Measurements from ENCODE around the gene ITGB4.
"Not testable (repeated sequence)": the region's sequence is repeated elsewhere in the genome, so short reads cannot be mapped to it uniquely, and the experiment has no call there.

Gene ITGB4

GRCh38 chr17:75752802-75753513 lies 31.7 kb downstream of the ITGB4 start:
- DNase-seq (ENCODE audit: low read depth in 1 of 2, low spot score in 1 of 2): no peak

DNA sequence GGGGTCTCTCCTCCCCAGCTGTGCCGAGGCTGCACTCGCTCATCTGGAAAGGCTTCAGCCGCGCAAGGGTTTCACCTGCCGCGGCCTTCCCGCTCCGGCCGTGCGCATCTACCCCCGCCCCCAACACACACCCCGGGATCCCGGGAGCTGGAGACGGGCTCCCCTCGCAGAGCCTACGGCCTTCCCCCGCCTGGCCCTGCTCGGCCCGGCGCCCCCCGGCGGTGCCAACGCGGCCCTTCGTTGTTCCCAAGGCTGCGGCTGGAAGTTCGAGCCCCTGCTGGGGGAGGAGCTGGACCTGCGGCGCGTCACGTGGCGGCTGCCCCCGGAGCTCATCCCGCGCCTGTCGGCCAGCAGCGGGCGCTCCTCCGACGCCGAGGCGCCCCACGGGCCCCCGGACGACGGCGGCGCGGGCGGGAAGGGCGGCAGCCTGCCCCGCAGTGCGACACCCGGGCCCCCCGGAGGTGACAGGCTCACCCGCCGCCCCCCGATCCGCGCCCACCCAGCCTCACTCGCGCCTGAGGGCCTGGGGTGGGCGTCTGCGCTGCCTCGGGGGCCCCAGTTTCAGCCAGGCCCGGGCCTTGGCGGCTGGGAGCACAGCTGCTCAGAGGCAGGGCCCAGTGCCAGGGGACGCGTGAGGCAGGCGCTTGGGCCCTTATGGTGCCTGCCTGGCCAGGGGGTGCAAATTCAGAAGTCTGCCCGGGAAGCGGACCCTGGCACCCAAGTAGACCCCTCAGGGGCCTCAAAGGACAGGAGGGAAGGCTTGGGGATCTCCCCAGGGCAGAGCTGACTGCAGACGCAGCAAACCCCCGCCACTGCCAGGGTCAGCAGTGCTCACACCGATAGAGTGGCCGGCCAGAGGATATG lies 32.5 kb downstream of the ITGB4 start:
- DNase-seq (ENCODE audit: low read depth in 1 of 2, low spot score in 1 of 2): peak; percentile 51 to 64

DNA sequence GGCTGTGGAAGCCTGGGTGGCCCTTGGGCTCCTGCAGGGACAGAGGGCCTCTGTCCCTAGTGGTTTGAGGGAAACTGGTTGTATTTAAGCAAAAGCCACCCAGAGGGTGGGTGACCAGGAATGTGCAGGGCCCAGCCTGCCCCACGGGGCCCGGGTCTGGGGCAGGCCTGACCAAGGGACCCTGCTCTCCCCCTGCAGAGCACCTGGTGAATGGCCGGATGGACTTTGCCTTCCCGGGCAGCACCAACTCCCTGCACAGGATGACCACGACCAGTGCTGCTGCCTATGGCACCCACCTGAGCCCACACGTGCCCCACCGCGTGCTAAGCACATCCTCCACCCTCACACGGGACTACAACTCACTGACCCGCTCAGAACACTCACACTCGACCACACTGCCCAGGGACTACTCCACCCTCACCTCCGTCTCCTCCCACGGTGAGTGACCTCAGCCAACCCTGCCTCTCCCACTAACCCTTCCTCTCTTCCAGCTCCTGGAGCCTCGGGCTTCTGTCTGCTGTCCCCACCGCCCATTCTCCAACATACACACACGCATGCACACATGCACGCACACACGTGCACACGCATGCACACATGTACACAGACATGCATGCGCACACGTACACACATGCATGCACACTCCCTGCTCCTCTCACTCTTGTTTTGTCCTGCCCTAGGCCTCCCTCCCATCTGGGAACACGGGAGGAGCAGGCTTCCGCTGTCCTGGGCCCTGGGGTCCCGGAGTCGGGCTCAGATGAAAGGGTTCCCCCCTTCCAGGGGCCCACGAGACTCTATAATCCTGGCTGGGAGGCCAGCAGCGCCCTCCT lies 33.3 kb downstream of the ITGB4 start:
- no peak for DNase-seq (ENCODE audit: low read depth in 1 of 2, low spot score in 1 of 2)

DNA sequence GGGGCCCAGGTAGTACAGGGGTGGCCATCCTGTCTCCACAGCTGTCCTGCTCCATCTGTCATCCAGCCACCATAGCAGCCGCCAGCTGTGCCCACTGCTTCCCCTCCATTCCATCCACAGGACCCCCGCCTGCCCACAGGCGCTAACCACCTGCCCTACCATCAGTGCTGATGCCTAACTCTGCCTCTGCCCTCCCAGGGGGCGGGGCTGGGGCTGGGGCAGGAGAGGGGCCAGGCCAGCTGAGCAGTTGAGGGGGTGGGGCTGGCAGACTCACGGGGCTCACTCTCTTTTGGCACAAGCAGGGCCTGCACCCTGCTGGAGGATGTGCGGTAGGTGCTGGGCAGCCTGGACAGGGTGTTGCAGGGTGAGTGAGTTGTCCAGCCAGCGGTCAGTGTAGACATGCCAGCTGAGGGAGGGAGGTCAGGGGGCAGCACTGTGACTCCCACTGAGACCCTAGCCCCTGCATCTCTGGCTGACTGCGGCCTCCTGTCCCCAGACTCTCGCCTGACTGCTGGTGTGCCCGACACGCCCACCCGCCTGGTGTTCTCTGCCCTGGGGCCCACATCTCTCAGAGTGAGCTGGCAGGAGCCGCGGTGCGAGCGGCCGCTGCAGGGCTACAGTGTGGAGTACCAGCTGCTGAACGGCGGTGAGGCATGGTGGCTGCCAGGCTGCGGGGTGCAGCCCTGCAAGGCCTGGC lies 34.1 kb downstream of the ITGB4 start:
- no peak for DNase-seq (ENCODE audit: low read depth in 1 of 2, low spot score in 1 of 2)

- DNase-seq (ENCODE audit: low read depth in 1 of 2, low spot score in 1 of 2): no peak
These were observed 34.7 kb downstream of the ITGB4 start for GRCh38 chr17:75755990-75756389.

- DNase-seq (ENCODE audit: low read depth in 1 of 2, low spot score in 1 of 2): no peak
These were observed 35.3 kb downstream of the ITGB4 start for GRCh38 chr17:75756451-75757085.

DNA sequence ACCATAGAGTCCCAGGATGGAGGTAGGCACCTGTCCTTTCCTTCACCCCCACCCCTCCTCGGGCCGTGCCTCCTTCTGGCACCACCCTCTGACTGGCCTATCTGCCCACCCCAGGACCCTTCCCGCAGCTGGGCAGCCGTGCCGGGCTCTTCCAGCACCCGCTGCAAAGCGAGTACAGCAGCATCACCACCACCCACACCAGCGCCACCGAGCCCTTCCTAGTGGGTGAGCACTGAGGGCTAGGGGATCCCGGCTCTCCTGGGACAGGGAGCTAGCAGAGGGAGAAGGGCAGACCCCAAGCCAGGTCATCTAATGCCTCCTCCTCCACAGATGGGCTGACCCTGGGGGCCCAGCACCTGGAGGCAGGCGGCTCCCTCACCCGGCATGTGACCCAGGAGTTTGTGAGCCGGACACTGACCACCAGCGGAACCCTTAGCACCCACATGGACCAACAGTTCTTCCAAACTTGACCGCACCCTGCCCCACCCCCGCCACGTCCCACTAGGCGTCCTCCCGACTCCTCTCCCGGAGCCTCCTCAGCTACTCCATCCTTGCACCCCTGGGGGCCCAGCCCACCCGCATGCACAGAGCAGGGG lies 35.9 kb downstream of the ITGB4 start:
- no peak for DNase-seq (ENCODE audit: low read depth in 1 of 2, low spot score in 1 of 2)

DNA sequence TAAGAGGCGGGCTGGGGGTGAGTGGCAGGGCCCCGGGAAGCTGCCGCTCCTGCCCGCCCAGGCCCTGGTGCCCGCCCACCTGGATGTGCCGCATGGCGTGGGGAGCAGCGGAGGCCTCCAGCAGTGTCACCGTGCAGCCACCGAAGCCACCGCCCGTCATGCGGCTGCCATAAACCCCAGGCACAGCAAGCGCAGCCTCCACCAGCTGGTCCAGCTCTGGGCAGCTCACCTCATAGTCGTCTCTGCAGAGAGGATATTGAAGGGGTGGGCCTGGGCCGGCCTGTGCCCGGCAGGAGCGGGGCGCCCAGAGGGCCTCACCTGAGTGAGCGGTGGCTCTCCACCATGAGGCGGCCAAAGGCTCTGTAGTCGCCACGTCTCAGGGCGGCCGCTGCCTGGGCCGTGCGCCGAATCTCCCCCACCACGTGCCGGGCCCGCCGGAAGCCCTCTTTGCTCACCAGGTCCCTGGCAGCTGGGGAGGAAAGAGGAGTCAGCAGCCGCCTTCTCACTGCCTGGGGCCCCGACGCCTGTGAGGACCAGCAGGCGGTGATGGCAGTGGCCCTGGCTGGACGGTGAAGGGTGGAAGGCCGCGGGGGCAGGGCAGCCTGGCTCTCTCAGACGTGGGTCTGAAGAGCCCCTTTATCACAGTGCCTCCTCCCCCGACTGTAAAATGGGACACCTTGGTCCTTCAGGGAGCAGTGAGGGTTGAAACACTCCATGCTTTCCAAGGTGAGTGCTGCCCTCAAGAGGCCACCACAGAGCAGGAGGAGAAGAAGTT lies 37.1 kb downstream of the ITGB4 start:
- no peak for DNase-seq (ENCODE audit: low read depth in 1 of 2, low spot score in 1 of 2)

- no peak for DNase-seq (ENCODE audit: low read depth in 1 of 2, low spot score in 1 of 2)
These were observed 38.2 kb downstream of the ITGB4 start for GRCh38 chr17:75759457-75759856.

DNA sequence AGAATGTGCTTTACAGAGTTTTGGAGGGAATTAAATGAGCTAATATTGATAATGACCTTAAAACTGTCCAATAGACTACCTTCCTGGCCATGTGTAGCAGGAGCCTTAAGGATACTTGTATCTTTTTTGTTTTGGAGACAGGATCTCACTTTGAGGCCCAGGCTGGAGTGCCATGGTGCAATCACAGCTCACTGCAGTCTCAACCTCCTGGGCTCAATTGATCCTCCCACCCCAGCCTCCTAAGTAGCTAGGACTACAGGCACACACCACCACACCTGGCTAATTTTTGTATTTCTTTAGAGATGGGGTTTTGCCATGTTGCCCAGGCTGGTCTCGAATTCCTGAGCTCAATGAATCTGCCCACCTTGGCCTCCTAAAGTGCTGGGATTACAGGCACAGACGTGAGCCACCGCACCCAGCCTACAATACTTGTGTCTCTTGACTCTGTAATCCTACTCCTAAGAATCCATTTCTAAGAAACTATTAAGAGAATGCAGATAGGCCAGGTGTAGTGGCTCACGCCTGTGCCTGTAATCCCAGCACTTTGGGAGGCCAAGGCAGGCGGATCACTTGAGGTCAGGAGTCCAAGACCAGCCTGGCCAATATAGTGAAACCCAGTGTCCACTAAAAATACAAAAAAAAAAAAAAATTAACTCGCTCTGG lies 38.9 kb downstream of the ITGB4 start:
- not testable (repeated sequence) for DNase-seq (ENCODE audit: low read depth in 1 of 2, low spot score in 1 of 2)

DNA sequence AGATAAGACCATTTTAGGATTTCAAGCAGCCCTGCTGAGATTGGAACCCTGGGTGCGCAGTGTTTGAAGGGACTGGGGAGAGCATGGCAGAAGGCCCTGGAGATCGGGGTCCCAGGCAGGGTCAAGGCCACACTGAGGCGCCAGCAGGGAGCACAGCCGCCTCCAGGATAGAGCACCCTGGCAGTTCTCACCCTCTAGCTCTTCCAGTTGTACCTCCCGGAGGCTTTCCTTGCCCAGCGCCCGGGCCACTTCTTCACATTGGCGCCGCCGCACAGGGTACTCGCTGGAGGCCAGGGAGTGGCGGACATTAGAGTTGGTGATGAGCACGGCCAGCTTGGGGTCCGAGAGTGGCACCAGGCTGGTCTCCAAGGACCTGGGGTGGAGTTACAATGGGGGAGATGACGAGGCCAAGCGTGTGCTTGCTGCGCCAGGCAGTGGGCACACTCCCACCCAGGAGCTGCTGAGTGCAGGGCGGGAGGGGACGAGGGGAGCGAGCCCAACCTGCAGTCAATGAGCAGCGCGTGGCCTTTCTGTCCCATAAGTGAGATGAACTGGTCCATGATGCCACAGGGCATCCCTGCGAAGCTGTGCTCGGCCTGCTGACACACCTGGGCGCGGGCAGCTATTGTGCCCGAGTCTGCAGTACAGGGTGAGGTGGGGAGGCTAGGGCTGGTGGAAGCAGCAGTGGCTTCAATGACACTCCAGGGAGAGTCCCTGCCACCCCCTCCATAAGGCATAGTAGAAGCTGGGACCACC lies 41.4 kb downstream of the ITGB4 start:
- no peak for DNase-seq (ENCODE audit: low read depth in 1 of 2, low spot score in 1 of 2)

DNA sequence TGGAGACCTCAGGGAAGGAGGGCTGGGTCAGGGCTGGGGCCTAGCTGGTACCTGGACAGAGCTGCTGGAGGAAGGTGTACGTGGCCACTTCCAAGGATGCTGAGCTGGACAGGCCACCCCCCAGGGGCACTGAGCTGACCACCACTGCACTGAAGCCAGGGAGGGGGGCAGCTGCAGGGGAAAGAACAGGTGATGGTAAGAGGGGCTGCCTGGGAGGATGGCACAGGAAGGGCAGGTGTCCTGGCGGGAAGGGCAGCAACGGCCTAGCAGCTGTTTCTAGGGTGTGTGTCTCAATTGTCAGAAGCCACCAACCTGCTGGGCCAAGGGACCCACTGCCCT lies 42.0 kb downstream of the ITGB4 start:
- no peak for DNase-seq (ENCODE audit: low read depth in 1 of 2, low spot score in 1 of 2)

DNA sequence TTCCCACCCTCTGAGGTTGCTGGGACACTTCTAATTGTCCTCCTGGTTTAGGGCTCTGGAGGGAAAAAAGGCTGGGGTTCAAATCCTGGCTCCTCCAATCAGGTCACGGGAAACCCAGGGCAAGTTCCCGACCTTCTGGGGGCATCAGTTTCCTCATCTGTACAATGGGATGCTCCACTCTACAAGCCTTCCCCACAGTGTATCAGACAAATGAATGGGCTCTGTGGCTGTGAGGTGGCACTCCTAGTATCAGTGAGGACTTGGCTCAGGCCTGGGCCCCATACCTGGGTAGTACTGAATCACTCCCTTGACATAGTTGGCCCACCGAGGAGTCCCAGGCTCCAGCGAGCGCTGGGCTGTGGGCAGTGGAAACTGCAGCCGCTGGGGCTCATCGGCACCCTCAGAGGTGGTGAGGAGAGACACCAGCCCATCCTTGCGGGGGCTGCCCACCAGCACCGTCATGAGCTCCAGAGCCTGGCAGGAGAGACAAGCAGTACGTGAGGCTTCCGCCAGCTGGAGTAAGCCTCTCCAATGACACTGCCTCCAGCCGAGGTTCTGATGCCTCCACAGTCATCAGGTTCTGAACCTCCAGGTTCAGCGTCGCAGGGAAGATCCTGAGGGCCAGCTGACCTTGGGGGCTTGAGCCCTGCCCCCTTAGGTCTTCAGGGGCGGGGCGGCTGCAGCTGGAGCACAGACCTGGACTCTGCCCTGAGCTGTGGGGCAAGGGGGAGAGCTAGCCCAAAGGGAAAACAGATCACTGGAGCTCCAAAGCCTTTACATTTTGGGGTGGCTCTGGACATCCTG lies 42.6 kb downstream of the ITGB4 start:
- DNase-seq (ENCODE audit: low read depth in 1 of 2, low spot score in 1 of 2): no peak

GRCh38 chr17:75764417-75764710 lies 43.1 kb downstream of the ITGB4 start:
- no peak for DNase-seq (ENCODE audit: low read depth in 1 of 2, low spot score in 1 of 2)

GRCh38 chr17:75764711-75765421 lies 43.6 kb downstream of the ITGB4 start, which contains the start of gene GALK1:
TSS of gene GALK1 (minus strand) at chr17:75765192. CDS start at chr17:75765136, 56 bp downstream.
- peak; percentile 57 to 59 for DNase-seq (ENCODE audit: low read depth in 1 of 2, low spot score in 1 of 2)

DNA sequence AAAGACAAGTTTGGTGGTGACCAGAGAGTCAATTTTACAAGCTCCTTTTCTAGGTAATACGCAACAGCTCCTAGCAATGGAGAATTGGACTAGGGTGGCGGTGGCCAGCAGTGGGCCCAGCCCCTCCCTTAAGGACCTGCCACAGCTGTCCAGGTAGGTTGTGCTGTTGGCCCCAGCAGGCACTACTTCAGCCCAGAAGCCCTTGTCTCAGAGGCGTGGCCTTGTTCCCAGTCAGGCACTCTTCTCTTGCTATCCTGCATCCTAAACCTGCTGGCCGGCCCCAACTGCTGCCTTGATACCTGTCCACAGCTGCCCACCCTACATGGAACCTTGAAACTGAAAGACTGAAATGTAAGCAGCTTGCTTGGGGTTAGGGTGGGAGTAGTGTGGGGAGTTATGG lies 44.7 kb downstream of the ITGB4 start:
- DNase-seq (ENCODE audit: low read depth in 1 of 2, low spot score in 1 of 2): no peak

DNA sequence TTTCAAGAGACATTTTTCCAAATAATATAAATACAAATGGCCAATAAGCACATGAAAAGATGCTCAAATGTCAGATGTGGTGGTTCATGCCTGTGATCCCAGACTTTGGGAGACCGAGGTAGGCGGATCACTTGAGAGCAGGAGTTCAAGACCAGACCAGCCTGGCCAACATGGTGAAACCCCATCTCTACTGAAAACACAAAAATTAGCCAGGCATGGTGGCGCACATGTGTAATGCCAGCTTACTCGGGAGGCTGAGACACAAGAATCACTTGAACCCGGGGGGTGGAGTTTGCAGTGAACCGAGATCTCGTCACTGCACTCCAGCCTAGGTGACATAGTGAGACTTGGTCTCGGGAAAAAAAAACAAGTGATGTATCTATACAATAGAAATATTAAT lies 46.6 kb downstream of the ITGB4 start:
- DNase-seq (ENCODE audit: low read depth in 1 of 2, low spot score in 1 of 2): no peak

Data from stimulated activated CD4-positive, alpha-beta T cell treated with anti-CD3 and anti-CD28 coated beads, Interleukin-15, amount 100 ng/mL, for 1 hour (primary cell).